ENCODE measurements around the gene SUMO3. TPM values are rescaled to one million over a fixed set of nuclear protein-coding genes. Genes with fewer than 3 reads are reported as not detected.

The SUMO3 gene
- total and polyA plus RNA-seq, 2 of the 8 experiments (the other 6 are each of a cell fraction or from before 2014, with no cell fraction given): 96.8 to 101 TPM

DNA sequence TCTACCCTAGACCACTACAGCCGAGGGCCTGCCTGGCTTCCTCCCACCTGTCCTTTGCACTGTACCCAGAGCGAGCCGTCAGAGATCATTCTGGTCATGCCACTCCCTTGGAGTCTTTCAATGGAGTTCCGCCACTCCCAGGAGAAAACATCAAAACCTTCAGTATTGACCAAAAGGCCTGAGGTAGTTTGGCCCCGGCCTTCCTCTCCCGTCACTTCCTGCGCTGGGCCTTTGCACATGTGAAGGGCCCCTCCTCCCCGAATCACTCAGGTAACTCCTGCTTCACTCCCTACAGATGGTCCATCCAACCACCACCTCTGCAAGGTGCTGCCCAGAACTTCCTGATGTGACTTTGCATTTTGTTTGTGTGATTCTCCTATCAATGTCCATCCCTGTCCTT is 42.9 kb downstream of the SUMO3 start:
- H4K91ac ChIP-seq (replicated peaks; ENCODE audit: insufficient read length, low read length): no peak overlapping the region
- FAIRE-seq (no peak), DNase-seq (ENCODE audit: low read depth in 1 of 2, low spot score in 2 of 2) (no peak)
- no peak overlapping the region for H2AFZ ChIP-seq (ENCODE audit: low read length)
- H3K9ac ChIP-seq (replicated peaks in 1 of 4; ENCODE audit: extremely low read depth in 1 of 4, low read depth in 3 of 4, low read length in 3 of 4): no peak overlapping the region
- no peak overlapping the region for H2AK5ac ChIP-seq (ENCODE audit: low read depth, low read length)
- H4K8ac ChIP-seq (ENCODE audit: extremely low read depth, insufficient read depth, low read length): no peak overlapping the region
- no peaks in the 10 kb centered on the region for H3K9me3 ChIP-seq (ENCODE audit: insufficient read depth in 2 of 2, low read depth in 1 of 2, low read length in 1 of 2)
- peaks cover 0 to 24% of the 10 kb centered on the region in 2 experiments; a peak in 1 of 4 replicates for H3K79me2 ChIP-seq (ENCODE audit: control insufficient read depth in 1 of 2, insufficient read depth in 2 of 2, low read length in 2 of 2)
- no peak overlapping the region for H2BK20ac ChIP-seq (ENCODE audit: low read length)
- POLR2A ChIA-PET (ENCODE audit: partially characterized antibody): interaction anchor here (1.4 kb wide), 1 partner anchor 8 kb away, joined by 4 read pairs; no protein-coding TSS in a partner anchor
- no peak overlapping the region for H3K4me2 ChIP-seq (ENCODE audit: insufficient read depth in 1 of 2, low read depth in 2 of 2, low read length in 2 of 2)
- H2BK120ac ChIP-seq (replicated peaks; ENCODE audit: low read depth, low read length): no peak overlapping the region
- H2BK12ac ChIP-seq (ENCODE audit: low read depth, low read length): no peak overlapping the region
- peaks cover 15 to 54% (median 32%) of the 10 kb centered on the region in 4 experiments for H3K36me3 ChIP-seq (ENCODE audit: control insufficient read depth in 2 of 4, insufficient read depth in 4 of 4, low read length in 3 of 4)
- H3K18ac ChIP-seq (ENCODE audit: extremely low read depth, low read length): no peak overlapping the region
- H3K27me3 ChIP-seq (replicated peaks in 1 of 4; ENCODE audit: control insufficient read depth in 3 of 4, extremely low read depth in 1 of 4, insufficient read depth in 3 of 4, low read length in 3 of 4): no peaks in the 10 kb centered on the region; a peak in 1 of 7 replicates
- no peaks in the 10 kb centered on the region for H3K4me1 ChIP-seq (replicated peaks in 1 of 4; ENCODE audit: control insufficient read depth in 3 of 4, insufficient read depth in 4 of 4, low read length in 3 of 4)
- H3K23ac ChIP-seq (ENCODE audit: insufficient read length): no peak overlapping the region
- H2BK15ac ChIP-seq (ENCODE audit: low read length): no peak overlapping the region
- CTCF ChIA-PET (ENCODE audit: partially characterized antibody): interaction anchor here (1.1 to 2.0 kb wide), 6 partner anchors 13 to 273 kb away, joined by 3 to 9 read pairs (median 4); no protein-coding TSS in a partner anchor
- H3K27ac ChIP-seq (ENCODE audit: low read depth, low read length): no peak overlapping the region
- H3K14ac ChIP-seq (ENCODE audit: insufficient read length): no peak overlapping the region
- H3K56ac ChIP-seq (replicated peaks; ENCODE audit: insufficient read length, low read depth, low read length): no peak overlapping the region
- no peak overlapping the region for H4K5ac ChIP-seq (ENCODE audit: insufficient read length, low read depth, low read length)
- peaks cover 0 to 13% of the 10 kb centered on the region in 2 experiments for H4K20me1 ChIP-seq (replicated peaks in 1 of 2; ENCODE audit: control insufficient read depth in 1 of 2, insufficient read depth in 2 of 2, low read length in 2 of 2)
- H3K79me1 ChIP-seq (ENCODE audit: low read depth, low read length): peaks cover 6% of the 10 kb centered on the region; the same call in 1 of the 2 replicates
- no peak overlapping the region for H3K4me3 ChIP-seq (ENCODE audit: extremely low read depth in 1 of 4, insufficient read depth in 2 of 4, low read depth in 3 of 4, low read length in 4 of 4)
- WGBS, 2 experiments (ENCODE audit: extremely low coverage in 1 of 2, insufficient coverage in 1 of 2, insufficient read length in 1 of 2, insufficient replicate concordance in 2 of 2, low coverage in 1 of 2, low lambda C conversion rate in 2 of 2, missing lambda C conversion rate in 1 of 2): 86% methylated on average over 8 of the region's 8 CpGs; no CpG with 5 or more reads in 1 of the 2 experiments
- no peak overlapping the region for H2BK5ac ChIP-seq (ENCODE audit: low read depth, low read length)
- no peaks in the 10 kb centered on the region for H3K23me2 ChIP-seq (ENCODE audit: low read depth, low read length)
- H3K4ac ChIP-seq (replicated peaks; ENCODE audit: insufficient read length, low read depth, low read length): no peak overlapping the region
- TF ChIP-seq JUND (IDR thresholded peaks at IDR 0.05; ENCODE audit: low read length): no peak
